Measurements from ENCODE around the gene RUFY4.

RUFY4 gene

GRCh38 chr2:218063486-218063885 lies 5.6 kb upstream of the RUFY4 start:
- DNase-seq (ENCODE audit: low spot score): no peak

- DNase-seq (ENCODE audit: low spot score): no peak
Observed at GRCh38 chr2:218063896-218064295, 5.2 kb upstream of the RUFY4 start.

GRCh38 chr2:218065239-218066006 lies 3.6 kb upstream of the RUFY4 start:
- no peak for DNase-seq (ENCODE audit: low spot score)

GRCh38 chr2:218066926-218067515 lies 2.0 kb upstream of the RUFY4 start:
- no peak for DNase-seq (ENCODE audit: low spot score)

- DNase-seq (ENCODE audit: low spot score): no peak
Observed at GRCh38 chr2:218067523-218067922, 1.5 kb upstream of the RUFY4 start.

- DNase-seq (ENCODE audit: low spot score): no peak
Observed at GRCh38 chr2:218069606-218070300, 700 bp downstream of the RUFY4 start.

- DNase-seq (ENCODE audit: low spot score): no peak
Observed at GRCh38 chr2:218070587-218070986, 1.5 kb downstream of the RUFY4 start.

GRCh38 chr2:218071218-218071937 lies 2.3 kb downstream of the RUFY4 start:
- no peak for DNase-seq (ENCODE audit: low spot score)

GRCh38 chr2:218072002-218072401 lies 2.9 kb downstream of the RUFY4 start:
- DNase-seq (ENCODE audit: low spot score): no peak

- DNase-seq (ENCODE audit: low spot score): no peak
Observed at GRCh38 chr2:218072478-218073024, 3.5 kb downstream of the RUFY4 start.

GRCh38 chr2:218073185-218073584 lies 4.1 kb downstream of the RUFY4 start:
- DNase-seq (ENCODE audit: low spot score): no peak

GRCh38 chr2:218074031-218074430 lies 5.0 kb downstream of the RUFY4 start:
- DNase-seq (ENCODE audit: low spot score): no peak

GRCh38 chr2:218075975-218076811 lies 7.1 kb downstream of the RUFY4 start:
- DNase-seq (ENCODE audit: low spot score): no peak

- no peak for DNase-seq (ENCODE audit: low spot score)
Observed at GRCh38 chr2:218077464-218078216, 8.6 kb downstream of the RUFY4 start.

GRCh38 chr2:218079943-218080913 lies 11.2 kb downstream of the RUFY4 start:
- DNase-seq (ENCODE audit: low spot score): no peak

GRCh38 chr2:218081063-218081462 lies 12.0 kb downstream of the RUFY4 start:
- no peak for DNase-seq (ENCODE audit: low spot score)

GRCh38 chr2:218081695-218082094 lies 12.6 kb downstream of the RUFY4 start:
- DNase-seq (ENCODE audit: low spot score): peak; percentile 91

GRCh38 chr2:218082586-218083351 lies 13.7 kb downstream of the RUFY4 start:
- DNase-seq (ENCODE audit: low spot score): no peak

GRCh38 chr2:218083352-218083676 lies 14.3 kb downstream of the RUFY4 start:
- no peak for DNase-seq (ENCODE audit: low spot score)
